ENCODE results near the gene CNR2. TPM values are rescaled to one million over a fixed set of nuclear protein-coding genes. Genes with fewer than 3 reads are reported as not detected.

The CNR2 gene
- total RNA-seq, 1 experiment from 2014 or later, result not detected

DNA sequence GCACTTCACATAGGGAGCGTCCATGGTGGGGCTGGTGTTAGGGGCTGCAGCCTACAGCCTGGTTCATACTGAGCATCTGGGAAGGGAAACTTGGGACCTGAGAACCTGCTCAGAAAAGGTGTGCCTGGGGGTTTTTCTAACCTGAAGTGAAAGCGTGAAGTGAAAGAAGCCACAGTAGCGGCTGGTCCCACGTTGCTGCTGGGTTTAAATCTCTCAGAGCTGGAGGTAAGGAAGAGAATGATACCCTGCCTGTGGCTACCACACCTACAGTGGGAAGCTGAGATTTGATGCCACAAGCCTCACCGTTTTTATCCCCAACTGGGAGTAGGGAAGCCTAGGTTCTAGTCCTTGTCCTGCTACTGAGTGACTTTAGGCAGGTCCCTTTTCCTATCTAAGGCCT is 24.1 kb downstream of the CNR2 start:
- Histone ChIP-seq H3K14ac (ENCODE audit: insufficient read depth, low read length) (no peak overlapping the region), H2AK5ac (ENCODE audit: insufficient read length, low read length) (no peak overlapping the region), H3K23ac (ENCODE audit: insufficient read length, low read depth, low read length) (no peak overlapping the region), H3K4me2 (ENCODE audit: insufficient read depth, insufficient read length, low read length) (no peak overlapping the region), H3T11ph (ENCODE audit: low read length) (no peak overlapping the region), H3K27me3 (ENCODE audit: insufficient read depth, low read length) (no peaks in the 10 kb centered on the region), H3K23me2 (ENCODE audit: insufficient read length, low read depth, low read length, poor library complexity, severe bottlenecking) (no peaks in the 10 kb centered on the region), H3K79me1 (ENCODE audit: insufficient read depth, low read depth, low read length, poor library complexity, severe bottlenecking) (no peaks in the 10 kb centered on the region), H3K4ac (ENCODE audit: low read depth, low read length) (no peak overlapping the region), H2BK5ac (ENCODE audit: insufficient read length, low read length) (no peak overlapping the region), H2BK12ac (ENCODE audit: insufficient read length, low read depth, low read length) (no peak overlapping the region), H3K27ac (ENCODE audit: insufficient read length, low read depth, low read length) (no peak overlapping the region), H2AFZ (ENCODE audit: low read length) (no peak overlapping the region), H4K8ac (replicated peaks; ENCODE audit: insufficient read length, low read depth, low read length) (no peak overlapping the region), H3K9ac (ENCODE audit: extremely low read depth, insufficient read length, low read length) (no peak overlapping the region), H3K56ac (ENCODE audit: insufficient read length, low read depth, low read length) (no peak overlapping the region), H2BK120ac (ENCODE audit: low read depth, low read length, poor library complexity, severe bottlenecking) (no peak overlapping the region), H3K4me1 (ENCODE audit: insufficient read depth, low read length) (no peaks in the 10 kb centered on the region), H4K91ac (ENCODE audit: insufficient read length, low read depth, low read length) (no peak overlapping the region), H2BK15ac (ENCODE audit: low read depth, low read length) (no peak overlapping the region), H2BK20ac (ENCODE audit: low read depth, low read length, poor library complexity, severe bottlenecking) (no peak overlapping the region), H3K18ac (ENCODE audit: insufficient read length, low read depth, low read length) (no peak overlapping the region), H4K5ac (ENCODE audit: insufficient read length, low read depth, low read length) (no peak overlapping the region), H3K79me2 (ENCODE audit: insufficient read depth, low read length) (no peaks in the 10 kb centered on the region), H3K9me3 (ENCODE audit: control insufficient read depth, low read depth, low read length) (no peaks in the 10 kb centered on the region), H4K20me1 (ENCODE audit: control insufficient read depth, insufficient read depth, insufficient read length) (no peaks in the 10 kb centered on the region)
- Mint-ChIP-seq H3K27me3 (ENCODE audit: low read depth) (peaks cover 14% of the 10 kb centered on the region), H3K27ac (no peak overlapping the region), H3K4me3 (no peak overlapping the region), H3K4me1 (no peaks in the 10 kb centered on the region), H3K36me3 (ENCODE audit: insufficient read depth in 1 of 3, low read depth in 3 of 3) (no peaks in the 10 kb centered on the region), H3K9me3 (no peaks in the 10 kb centered on the region)
- TF ChIP-seq, protein P1, sequence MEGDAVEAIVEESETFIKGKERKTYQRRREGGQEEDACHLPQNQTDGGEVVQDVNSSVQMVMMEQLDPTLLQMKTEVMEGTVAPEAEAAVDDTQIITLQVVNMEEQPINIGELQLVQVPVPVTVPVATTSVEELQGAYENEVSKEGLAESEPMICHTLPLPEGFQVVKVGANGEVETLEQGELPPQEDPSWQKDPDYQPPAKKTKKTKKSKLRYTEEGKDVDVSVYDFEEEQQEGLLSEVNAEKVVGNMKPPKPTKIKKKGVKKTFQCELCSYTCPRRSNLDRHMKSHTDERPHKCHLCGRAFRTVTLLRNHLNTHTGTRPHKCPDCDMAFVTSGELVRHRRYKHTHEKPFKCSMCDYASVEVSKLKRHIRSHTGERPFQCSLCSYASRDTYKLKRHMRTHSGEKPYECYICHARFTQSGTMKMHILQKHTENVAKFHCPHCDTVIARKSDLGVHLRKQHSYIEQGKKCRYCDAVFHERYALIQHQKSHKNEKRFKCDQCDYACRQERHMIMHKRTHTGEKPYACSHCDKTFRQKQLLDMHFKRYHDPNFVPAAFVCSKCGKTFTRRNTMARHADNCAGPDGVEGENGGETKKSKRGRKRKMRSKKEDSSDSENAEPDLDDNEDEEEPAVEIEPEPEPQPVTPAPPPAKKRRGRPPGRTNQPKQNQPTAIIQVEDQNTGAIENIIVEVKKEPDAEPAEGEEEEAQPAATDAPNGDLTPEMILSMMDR (conservative IDR thresholded peaks at IDR 0.05), result no peak
- no peak for DNase-seq
- no CpG with 5 or more reads among the region's 5 CpGs for WGBS (ENCODE audit: extremely low coverage, insufficient read length, low lambda C conversion rate)
